ENCODE measurements around the gene TNIP3.
A peak's percentile ranks its signal among the peaks of the same experiment; 100 is the strongest.

Gene TNIP3

GRCh38 chr4:121199742-121200561 lies 35.8 kb upstream of the TNIP3 start:
- TF ChIP-seq, protein P1, sequence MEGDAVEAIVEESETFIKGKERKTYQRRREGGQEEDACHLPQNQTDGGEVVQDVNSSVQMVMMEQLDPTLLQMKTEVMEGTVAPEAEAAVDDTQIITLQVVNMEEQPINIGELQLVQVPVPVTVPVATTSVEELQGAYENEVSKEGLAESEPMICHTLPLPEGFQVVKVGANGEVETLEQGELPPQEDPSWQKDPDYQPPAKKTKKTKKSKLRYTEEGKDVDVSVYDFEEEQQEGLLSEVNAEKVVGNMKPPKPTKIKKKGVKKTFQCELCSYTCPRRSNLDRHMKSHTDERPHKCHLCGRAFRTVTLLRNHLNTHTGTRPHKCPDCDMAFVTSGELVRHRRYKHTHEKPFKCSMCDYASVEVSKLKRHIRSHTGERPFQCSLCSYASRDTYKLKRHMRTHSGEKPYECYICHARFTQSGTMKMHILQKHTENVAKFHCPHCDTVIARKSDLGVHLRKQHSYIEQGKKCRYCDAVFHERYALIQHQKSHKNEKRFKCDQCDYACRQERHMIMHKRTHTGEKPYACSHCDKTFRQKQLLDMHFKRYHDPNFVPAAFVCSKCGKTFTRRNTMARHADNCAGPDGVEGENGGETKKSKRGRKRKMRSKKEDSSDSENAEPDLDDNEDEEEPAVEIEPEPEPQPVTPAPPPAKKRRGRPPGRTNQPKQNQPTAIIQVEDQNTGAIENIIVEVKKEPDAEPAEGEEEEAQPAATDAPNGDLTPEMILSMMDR (IDR thresholded peaks at IDR 0.05; ENCODE audit: low read length, missing control alignments), result no peak
- DNase-seq (ENCODE audit: low read depth), result no peak

GRCh38 chr4:121198251-121198650 lies 34.1 kb upstream of the TNIP3 start:
- TF ChIP-seq, protein P1 (IDR thresholded peaks at IDR 0.05; ENCODE audit: low read length, missing control alignments), result no peak
- H3K4me3 ChIP-seq (replicated peaks; ENCODE audit: low read depth, low read length), result no peak overlapping the region
- DNase-seq (ENCODE audit: low read depth), result no peak

More at GRCh38 chr4:121199742-121200561, 35.8 kb upstream of the TNIP3 start:
- H3K4me3 ChIP-seq (replicated peaks; ENCODE audit: low read depth, low read length), result no peak overlapping the region

GRCh38 chr4:121195649-121196048 lies 31.5 kb upstream of the TNIP3 start:
- H3K4me3 ChIP-seq (replicated peaks; ENCODE audit: low read depth, low read length), result no peak overlapping the region
- DNase-seq (ENCODE audit: low read depth), result no peak
- TF ChIP-seq, protein P1 (IDR thresholded peaks at IDR 0.05; ENCODE audit: low read length, missing control alignments), result no peak

GRCh38 chr4:121192480-121192879 lies 28.4 kb upstream of the TNIP3 start:
- TF ChIP-seq, protein P1 (IDR thresholded peaks at IDR 0.05; ENCODE audit: low read length, missing control alignments), result peak; percentile 75
- DNase-seq (ENCODE audit: low read depth), result peak; percentile 65
- H3K4me3 ChIP-seq (replicated peaks; ENCODE audit: low read depth, low read length), result peak overlapping the region; percentile 28

DNA sequence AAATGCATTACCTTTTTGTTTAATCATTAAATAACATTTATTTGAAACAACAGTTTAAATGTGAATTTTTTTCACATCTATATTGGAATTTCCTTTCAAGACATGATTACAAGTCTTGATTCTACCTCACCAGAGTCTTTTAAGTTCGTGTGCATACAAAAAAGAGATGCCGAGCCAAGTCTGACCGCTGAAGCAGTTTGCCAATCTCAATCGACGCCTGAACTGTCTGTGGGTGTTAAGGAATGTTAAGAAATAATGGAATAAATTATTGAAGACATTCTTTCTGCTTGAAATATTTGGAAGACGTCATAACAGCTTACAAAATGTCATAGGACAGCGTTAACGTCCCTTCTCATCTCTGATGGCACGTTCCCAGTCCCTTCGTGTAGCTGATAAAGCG lies 27.9 kb upstream of the TNIP3 start:
- TF ChIP-seq, protein P1 (IDR thresholded peaks at IDR 0.05; ENCODE audit: low read length, missing control alignments), result no peak
- DNase-seq (ENCODE audit: low read depth), result peak; percentile 41
- peak overlapping the region; percentile 28 for H3K4me3 ChIP-seq (replicated peaks; ENCODE audit: low read depth, low read length)

DNA sequence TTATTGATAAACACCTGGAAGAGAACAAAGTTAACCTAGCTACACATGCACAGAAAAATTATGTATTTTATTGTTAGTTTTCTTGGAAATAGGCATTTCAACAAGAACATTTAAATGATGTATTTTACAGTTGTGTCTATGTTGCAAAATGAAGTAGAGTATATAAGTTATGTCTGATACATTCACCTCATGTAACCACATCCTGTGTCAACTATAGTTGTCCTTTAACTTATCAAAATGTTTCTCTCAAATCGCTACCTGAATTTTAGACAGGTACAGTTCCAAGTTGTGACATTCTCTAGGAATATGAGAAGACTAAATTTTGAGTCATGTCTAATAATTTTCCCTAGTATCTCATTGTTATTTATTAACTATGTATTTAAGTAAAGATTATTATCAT lies 27.2 kb upstream of the TNIP3 start:
- TF ChIP-seq, protein P1 (IDR thresholded peaks at IDR 0.05; ENCODE audit: low read length, missing control alignments), result no peak
- DNase-seq (ENCODE audit: low read depth), result no peak
- no peak overlapping the region for H3K4me3 ChIP-seq (replicated peaks; ENCODE audit: low read depth, low read length)

DNA sequence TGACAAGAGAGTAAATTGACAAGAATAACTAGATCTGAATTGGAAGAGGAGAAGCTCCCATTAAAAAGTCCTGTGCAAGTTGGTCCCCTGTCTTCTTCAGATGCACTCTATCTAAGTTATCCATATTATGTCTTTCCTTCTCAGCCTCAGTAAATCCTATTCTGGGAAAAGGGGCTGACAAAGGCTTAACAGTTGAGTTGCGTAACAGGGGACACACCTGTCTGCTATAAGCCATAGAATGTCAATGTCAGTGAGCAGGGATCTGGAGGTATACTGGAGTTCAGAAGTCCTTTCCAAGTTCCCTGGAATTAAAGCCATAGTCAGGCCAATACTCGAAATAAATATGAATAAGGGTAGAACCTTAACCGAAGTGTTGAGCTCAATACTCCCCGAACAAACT lies 26.3 kb upstream of the TNIP3 start:
- no peak overlapping the region for H3K4me3 ChIP-seq (replicated peaks; ENCODE audit: low read depth, low read length)
- no peak for DNase-seq (ENCODE audit: low read depth)
- TF ChIP-seq, protein P1 (IDR thresholded peaks at IDR 0.05; ENCODE audit: low read length, missing control alignments), result no peak

Measured in fibroblast of pulmonary artery (primary cell).